Measurements from ENCODE around the gene GIT2. TPM values are rescaled to one million over a fixed set of nuclear protein-coding genes. Genes with fewer than 3 reads are reported as not detected.
"Not testable (repeated sequence)": the region's sequence is repeated elsewhere in the genome, so short reads cannot be mapped to it uniquely, and the experiment has no call there.

GIT2 gene
- total RNA-seq, 2 donors from 2014 or later, result 64.3 to 70.1 TPM

DNA sequence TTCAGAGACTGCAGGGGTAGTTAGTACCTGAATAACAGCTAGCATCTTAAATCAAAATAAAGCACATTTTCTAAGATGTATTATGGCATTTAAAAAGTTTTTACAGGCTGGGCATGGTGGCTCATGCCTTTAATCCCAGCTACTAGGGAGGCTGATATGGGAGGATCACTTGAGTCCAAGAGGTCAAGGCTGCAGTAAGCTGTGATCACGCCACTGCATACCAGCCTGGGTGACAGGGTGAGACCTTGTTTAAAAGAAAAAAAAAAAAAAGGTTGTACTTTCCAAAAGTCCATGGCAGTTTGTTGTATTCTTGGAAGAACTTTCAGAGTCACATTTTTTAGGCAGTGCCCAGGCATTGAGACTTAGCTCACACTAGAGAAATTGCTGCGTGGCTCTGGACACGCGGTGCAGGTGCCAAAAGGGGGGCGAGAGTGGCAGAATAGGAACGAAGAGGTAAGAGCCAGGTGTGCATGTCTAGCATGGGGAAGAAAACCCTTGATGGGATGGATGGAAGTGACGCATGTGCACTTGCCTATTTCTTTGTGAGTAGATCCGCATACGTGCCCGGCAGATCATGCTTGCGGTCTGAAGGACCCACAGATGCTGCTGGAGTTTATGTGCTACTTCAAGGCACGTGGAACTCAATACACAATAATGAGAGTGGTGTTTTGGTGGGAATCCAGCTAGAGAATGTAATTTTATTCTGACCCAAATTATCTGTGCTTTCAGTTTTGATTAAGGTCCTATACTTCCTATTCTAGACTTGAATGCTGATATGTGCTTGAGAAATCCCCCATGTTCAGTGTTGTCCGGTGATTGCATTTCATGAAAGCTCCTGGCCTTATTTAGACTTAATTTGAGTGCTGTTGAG lies 14.9 kb upstream of the GIT2 start:
- DNase-seq (ENCODE audit: low spot score in 2 of 2) (no peak), ATAC-seq (no peak)
- Mint-ChIP-seq H3K36me3 (peaks cover 0 to 20% of the 10 kb centered on the region in 2 donors), H3K27ac (peak overlapping the region in 1 of 2 donors; percentile 59), H3K9me3 (no peaks in the 10 kb centered on the region)

DNA sequence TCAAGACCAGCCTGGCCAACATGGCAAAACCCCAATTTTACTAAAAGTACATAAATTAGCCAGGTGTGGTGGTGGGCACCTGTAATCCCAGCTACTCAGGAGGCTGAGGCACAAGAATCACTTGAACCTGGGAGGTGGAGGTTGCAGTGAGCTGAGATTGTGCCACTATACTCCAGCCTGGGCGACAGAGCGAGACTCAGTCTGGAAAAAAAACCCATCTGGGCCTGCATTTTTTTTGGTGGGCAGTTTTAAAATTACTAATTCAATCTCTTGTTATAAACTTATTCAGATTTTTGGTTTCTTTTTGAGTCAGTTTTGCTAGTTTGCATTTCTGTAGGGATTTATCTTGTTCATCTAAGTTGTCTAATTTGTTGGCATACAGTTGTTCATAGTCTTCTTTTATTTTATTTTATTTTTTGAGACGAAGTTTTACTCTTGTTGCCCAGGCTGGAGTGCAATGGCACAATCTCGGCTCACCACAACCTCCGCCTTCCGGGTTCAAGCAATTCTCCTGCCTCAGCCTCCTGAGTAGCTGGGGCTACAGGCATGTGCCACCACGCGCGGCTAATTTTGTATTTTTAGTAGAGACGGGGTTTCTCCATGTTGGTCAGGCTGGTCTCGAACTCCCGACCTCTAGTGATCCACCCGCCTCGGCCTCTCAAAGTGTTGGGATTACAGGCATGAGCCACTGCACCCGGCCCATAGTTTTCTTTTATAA lies 12.7 kb upstream of the GIT2 start:
- not testable (repeated sequence) for H3K9me3 Mint-ChIP-seq
- Mint-ChIP-seq H3K36me3 (peaks cover 0 to 21% of the 10 kb centered on the region in 2 donors), H3K27ac (peak overlapping the region; percentile 8 to 39)

DNA sequence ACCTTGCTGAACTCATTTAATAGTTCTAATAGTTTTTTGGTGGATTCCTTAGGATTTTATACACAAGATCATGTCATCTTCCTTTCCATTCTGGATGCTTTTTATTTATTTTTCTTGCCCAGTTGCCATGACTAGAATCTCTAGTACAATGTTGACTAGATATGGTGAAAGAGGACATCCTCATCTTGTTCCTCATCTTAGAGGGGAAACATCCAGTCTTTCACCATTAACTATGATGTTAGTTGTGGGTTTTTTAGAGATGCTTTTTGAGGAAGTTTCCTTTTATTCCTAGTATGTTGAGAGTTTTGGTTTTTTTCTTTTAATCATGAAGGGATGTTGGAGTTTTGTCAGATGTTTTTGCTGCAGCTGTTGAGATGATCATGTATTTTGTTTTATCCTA lies 11.7 kb upstream of the GIT2 start:
- Mint-ChIP-seq H3K27ac (no peak overlapping the region), H3K9me3 (no peaks in the 10 kb centered on the region), H3K36me3 (peaks cover 0 to 26% of the 10 kb centered on the region in 2 donors)
- ATAC-seq, result no peak
- DNase-seq (ENCODE audit: low spot score in 2 of 2), result no peak

More for the DNA sequence above, 12.7 kb upstream of the GIT2 start:
- DNase-seq (ENCODE audit: low spot score in 2 of 2), result not testable (repeated sequence)
- ATAC-seq, result peak; percentile 26 to 42

DNA sequence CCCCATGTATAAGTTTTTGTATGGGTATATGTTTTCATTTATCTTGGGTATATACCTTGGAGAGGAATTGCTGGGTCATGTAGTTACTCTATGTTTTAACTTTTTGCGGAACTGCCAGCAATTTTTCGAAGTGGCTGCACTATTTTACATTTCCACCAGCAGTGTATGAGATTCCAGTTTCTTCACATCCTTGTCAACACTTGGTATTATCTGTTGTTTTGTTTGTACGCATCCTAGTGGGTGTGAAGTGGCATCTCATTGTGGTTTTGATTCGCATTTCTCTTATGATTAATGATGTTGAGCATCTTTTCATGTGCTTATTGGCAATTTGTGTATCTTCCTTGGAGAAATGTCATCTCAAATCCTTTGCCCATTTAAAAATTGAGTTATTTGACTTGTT lies 9.9 kb upstream of the GIT2 start:
- Mint-ChIP-seq H3K27ac (no peak overlapping the region), H3K9me3 (no peaks in the 10 kb centered on the region)

DNA sequence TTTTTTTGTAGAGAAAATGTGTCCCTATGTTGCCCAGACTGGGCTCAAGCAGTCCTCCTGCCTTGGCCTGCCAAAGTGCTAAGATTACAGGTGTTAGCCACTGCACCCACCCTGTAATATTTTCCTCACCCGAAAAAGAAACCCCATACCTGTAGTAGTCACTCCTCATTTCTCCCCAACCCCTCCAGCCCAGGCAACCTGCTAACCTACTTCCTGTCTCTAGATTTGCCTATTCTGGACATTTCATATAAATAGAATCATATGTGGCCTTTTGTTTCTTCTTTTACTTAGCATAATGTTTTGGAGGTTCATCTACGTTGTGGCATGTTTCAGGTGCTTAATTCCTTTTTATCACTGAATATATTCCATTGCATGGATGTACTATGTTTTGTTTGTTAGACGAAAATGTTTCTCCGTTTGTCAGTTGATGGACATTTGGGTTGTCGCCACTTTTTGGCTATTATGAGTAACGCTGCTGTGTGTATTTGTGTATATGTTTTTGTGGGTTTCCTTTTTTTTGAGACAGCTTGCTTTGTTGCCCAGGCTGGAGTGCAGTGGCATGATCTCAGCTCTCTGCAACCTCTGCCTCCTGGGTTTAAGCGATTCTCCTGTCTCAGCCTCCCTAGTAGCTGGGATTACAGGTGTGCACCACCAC lies 9.3 kb upstream of the GIT2 start:
- peaks cover 0 to 17% of the 10 kb centered on the region in 2 donors for H3K36me3 Mint-ChIP-seq
- no peaks in the 10 kb centered on the region for H3K9me3 Mint-ChIP-seq
- peak overlapping the region; percentile 65 to 89 for H3K27ac Mint-ChIP-seq
- ATAC-seq (peak; percentile 62 to 70), DNase-seq (ENCODE audit: low spot score in 2 of 2) (no peak)

More for the DNA sequence above, 9.9 kb upstream of the GIT2 start:
- no peak for DNase-seq (ENCODE audit: low spot score in 2 of 2)
- H3K36me3 Mint-ChIP-seq, result peaks cover 0 to 17% of the 10 kb centered on the region in 2 donors
- ATAC-seq, result no peak

DNA sequence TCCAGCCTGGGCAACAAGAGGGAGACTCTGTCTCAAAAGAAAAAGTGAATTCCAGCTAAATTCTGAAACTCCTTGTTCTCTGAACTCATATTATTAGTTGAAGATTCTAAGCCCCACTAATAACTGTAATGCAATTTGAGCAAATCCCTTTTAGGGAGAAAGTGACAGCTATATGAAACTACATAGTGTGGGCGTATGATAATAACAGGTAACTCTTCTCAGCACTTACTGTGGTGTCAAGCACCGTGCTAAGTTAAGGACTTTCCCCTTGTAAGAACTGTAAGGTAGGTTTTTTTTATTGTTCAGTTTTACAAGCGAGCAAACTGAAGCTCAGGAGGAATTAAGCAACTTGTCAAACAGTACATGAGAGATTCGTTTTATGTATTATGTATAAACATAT lies 8.4 kb upstream of the GIT2 start:
- Mint-ChIP-seq H3K27ac (peak overlapping the region in 1 of 2 donors; percentile 25), H3K9me3 (no peaks in the 10 kb centered on the region), H3K36me3 (peaks cover 6 to 22% of the 10 kb centered on the region in 2 donors)
- DNase-seq (ENCODE audit: low spot score in 2 of 2) (no peak), ATAC-seq (peak; percentile 84 to 85)

DNA sequence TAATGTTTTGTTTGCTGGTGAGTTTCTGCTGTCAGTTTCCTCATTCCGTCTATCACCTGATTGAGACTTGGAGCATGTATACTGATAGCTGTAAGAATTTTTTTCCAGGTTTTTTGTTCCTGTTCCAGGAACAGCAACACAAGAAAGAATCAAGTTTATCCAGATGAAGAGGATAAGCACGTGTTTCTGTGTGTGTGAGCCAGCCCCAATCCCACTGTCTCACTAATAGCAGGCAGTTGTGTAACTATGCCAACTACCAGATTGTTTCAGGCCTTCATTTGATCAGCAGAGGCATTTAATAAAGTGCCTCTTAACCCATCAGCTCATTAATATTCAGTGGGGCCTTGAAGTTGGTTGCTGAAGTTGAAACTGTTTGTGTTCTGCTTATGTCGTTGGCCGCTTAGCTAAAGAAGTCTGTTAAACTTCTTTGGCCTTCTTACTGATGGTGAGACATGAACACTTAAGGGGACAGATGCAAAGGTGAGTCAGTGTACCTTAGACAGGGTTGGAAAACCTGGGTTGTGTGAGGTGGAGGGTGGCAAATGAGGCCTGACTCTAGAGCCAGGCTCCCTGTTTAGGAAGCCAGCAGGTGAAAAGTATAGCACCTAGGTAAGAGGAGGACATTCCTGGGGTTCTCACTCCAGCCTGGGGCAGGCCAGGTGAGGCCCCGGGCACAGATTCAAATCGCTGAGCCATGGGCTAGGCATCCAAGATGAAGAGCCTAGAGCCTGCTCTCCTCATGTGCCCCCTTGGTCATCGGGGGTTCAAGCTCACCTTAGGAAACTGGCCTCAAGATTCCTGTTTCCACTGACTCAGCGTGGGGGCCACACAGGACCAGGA lies 6.7 kb upstream of the GIT2 start:
- H3K9me3 Mint-ChIP-seq, result no peaks in the 10 kb centered on the region
- H3K27ac Mint-ChIP-seq, result peak overlapping the region in 1 of 2 donors; percentile 21
- ATAC-seq, result no peak
- DNase-seq (ENCODE audit: low spot score in 2 of 2), result no peak
- H3K36me3 Mint-ChIP-seq, result peaks cover 6 to 19% of the 10 kb centered on the region in 2 donors

DNA sequence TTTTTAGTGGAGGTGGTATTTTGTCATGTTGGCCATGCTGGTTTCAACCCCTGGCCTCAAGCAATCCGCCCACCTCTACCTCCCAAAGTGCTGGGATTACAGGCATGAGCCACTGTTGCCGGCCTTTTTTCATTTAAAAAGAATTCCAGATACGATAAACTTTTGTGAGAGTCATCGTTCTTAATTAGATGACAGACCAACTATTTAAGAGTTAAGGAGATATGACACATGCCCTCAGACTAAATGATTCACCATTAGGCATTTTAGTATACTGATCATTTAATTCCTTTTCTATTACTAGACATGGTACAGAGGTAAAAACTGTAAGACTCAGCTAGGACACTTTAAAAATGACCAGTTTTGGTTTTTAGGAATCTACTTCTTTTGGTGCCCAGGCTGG lies 5.4 kb upstream of the GIT2 start:
- no peak overlapping the region for H3K27ac Mint-ChIP-seq
- peaks cover 6 to 16% of the 10 kb centered on the region in 2 donors for H3K36me3 Mint-ChIP-seq
- no peak for DNase-seq (ENCODE audit: low spot score in 2 of 2)
- H3K9me3 Mint-ChIP-seq, result no peaks in the 10 kb centered on the region
- no peak for ATAC-seq

DNA sequence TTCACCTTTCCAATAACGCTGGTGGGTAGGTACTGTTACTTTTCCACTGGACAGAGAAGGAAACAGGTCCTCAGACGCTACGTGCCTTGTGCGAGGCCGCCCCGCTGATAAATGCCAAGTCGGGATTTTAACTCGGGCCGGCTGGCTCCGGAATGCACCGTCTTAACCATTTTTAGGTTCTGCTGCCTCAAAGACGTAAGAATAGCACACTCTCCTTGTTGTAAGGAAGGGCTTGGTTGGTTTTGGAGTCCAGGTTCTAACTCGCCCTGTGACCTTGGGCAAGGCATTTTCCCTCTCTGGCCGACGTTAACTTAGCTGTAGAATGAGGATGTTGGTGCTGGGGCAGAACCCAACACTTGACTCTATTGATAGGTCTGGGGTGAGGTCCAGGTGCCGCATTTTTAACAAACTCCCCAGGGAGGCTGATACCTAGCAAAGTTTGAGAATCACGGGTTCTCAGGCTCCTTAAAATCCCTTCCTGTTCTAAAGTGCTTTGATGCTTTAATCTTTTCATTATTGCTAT lies 3.9 kb upstream of the GIT2 start:
- no peak for DNase-seq (ENCODE audit: low spot score in 2 of 2)
- no peak for ATAC-seq
- Mint-ChIP-seq H3K36me3 (peaks cover 10 to 13% of the 10 kb centered on the region in 2 donors), H3K27ac (peak overlapping the region; percentile 96 to 98), H3K9me3 (no peaks in the 10 kb centered on the region)

DNA sequence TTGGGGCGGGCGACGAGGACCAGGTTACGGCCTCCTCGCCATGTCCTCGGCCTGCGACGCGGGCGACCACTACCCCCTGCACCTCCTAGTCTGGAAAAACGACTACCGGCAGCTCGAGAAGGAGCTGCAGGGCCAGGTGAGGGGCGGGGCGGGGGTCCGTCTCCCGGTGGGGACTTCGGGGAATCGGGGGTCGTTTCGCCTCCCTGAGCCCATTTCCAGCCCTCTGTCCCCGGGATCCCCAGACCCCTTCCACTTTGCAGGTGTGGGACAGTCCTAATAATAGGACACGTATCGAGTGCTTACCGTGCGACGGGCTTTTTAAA lies 3.4 kb upstream of the GIT2 start:
- ATAC-seq (no peak), DNase-seq (ENCODE audit: low spot score in 2 of 2) (no peak)
- H3K36me3 Mint-ChIP-seq, result peaks cover 10 to 17% of the 10 kb centered on the region in 2 donors
- no peaks in the 10 kb centered on the region for H3K9me3 Mint-ChIP-seq
- peak overlapping the region; percentile 96 to 98 for H3K27ac Mint-ChIP-seq

DNA sequence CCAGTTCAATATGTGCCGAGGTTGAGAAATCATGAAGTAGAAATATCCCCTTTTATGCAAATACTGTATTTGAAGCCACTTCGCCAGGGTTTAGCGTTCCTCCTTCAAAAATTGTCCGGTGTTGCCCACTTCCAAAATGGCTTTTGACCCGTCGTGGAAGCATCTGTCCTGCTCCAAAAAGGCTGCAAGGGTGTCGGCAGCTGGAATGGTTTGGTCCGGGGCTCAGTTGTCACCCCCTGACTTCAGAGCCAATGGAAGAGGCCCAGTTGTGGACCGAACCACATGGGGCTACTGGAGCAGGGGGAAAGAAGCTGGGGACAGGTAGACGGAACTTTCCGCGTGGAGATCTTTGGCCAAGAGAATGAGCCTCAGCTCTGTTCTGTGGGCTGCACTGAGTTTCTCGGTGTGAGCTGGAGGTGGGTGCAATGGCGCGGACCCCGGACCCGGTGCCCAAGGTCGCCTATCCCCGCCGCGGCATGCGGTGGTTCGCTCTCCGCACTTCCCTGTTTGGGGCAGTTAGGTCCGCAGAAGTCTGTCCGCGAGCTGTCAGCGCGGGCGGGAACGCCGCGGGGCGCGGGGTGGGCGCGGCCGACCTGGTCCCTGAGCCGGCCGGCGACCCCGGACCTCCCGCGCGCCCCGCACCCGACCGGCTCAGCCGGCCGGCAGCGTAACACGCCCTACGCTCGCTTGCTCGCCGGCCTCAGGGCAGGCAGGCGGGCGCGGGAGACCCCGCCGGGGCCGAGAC lies 2.9 kb upstream of the GIT2 start, which contains the start of gene ANKRD13A:
Gene ANKRD13A, plus strand, starts transcription at position 527 of the 745 bp plus-strand sequence. CDS start 259 bp downstream, outside the sequence.
- DNase-seq (ENCODE audit: low spot score in 2 of 2), result peak; percentile 81 to 91
- no peaks in the 10 kb centered on the region for H3K9me3 Mint-ChIP-seq
- ATAC-seq, result peak; percentile 69 to 74
- peak within 1 kb of the TSS; percentile 96 to 99 for H3K27ac Mint-ChIP-seq
- peaks cover 10 to 18% of the 10 kb centered on the region in 2 donors for H3K36me3 Mint-ChIP-seq

DNA sequence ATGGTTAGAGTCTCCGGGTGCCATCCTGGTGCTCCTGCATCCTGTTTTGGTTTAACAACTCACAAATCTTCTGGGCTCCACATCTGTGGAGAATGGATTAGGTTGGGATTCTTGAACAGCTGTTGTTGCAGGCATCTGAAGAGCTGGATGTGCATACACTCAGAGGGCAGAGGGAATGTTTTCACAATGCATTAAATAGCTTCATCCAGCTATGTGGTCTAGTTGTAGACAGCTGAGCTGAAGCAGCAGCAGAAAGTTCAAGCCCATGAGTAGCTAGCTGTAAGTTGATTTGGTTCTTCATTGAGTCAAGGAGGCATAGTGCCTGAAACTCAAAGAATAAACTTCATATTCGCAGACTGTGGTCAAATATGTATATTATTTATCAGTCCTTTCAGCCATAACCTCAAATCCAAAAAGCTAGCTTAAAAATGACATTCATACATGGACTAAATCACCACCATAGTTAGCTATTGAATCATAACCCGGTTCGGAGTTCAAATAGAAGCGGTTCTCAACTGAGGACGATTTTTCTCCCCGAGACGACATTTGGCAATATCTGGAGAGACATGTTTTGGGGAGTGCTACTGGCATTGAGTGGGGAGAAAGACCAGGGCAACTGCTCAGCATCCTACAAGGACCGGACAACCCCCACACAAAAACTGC lies 2.2 kb upstream of the GIT2 start:
- ATAC-seq (no peak), DNase-seq (ENCODE audit: low spot score in 2 of 2) (no peak)
- peaks cover 7 to 18% of the 10 kb centered on the region in 2 donors for H3K36me3 Mint-ChIP-seq
- H3K27ac Mint-ChIP-seq, result peak overlapping the region; percentile 96 to 99
- H3K9me3 Mint-ChIP-seq, result no peaks in the 10 kb centered on the region

DNA sequence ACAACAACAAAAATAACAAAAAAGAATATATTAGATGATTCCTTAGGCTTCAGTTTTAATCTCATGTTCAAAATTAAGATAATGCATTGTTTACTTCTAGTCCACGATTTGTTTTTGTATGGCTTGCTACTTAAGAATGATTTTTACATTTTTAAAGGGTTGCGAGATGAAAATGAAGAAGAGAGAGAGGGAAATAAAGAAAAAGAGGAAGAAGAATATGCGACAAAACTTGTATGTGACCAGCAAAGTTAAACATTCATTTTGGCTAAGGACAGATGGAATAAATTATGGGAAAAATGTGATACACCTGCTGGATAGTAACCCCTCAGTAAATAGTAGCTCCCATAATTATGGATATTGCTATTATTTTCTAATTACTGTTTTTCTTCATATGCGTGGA lies 1.2 kb upstream of the GIT2 start:
- no peak for DNase-seq (ENCODE audit: low spot score in 2 of 2)
- Mint-ChIP-seq H3K36me3 (peaks cover 5 to 18% of the 10 kb centered on the region in 2 donors), H3K9me3 (no peaks in the 10 kb centered on the region), H3K27ac (peak overlapping the region in 1 of 2 donors; percentile 96)
- ATAC-seq, result no peak

DNA sequence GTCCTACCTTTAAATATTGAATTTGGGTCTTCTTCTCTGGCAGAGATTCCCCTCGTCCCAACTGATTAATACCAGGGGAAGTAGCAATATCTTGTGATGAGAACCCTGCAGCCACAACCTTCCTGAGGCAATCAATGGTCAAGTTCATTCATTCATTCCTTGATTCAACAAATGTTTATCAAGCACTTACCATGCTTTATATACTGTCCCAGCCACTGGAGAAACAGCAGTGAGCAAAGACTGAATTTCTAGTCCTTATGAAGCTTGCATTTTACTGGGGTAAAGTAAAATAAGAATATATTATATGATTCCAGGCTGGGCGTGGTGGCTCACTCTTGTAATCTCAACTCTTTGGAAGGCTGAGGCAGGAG lies 300 bp upstream of the GIT2 start:
- peaks cover 8 to 20% of the 10 kb centered on the region in 2 donors for H3K36me3 Mint-ChIP-seq
- H3K9me3 Mint-ChIP-seq, result no peaks in the 10 kb centered on the region
- DNase-seq (ENCODE audit: low spot score in 2 of 2) (no peak), ATAC-seq (no peak)
- H3K27ac Mint-ChIP-seq, result peak overlapping the region; percentile 89 to 92

DNA sequence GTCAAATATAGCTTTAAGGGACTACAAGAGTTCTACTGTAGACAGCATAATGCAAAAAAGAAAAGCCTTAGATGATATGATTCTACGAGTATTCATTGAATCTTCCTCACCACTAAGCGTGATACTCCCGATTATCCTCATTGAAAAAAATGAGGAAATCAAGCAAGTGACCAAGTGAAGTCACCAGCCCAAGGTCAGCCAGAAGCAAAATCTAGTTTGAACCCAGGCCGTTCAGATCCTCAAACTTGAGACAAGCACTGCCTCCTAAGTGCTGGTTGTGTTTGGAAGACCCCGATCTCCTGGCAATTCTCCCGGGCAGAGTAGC lies 845 bp downstream of the GIT2 start:
- DNase-seq (ENCODE audit: low spot score in 2 of 2), result no peak
- H3K36me3 Mint-ChIP-seq, result peaks cover 19 to 23% of the 10 kb centered on the region in 2 donors
- no peaks in the 10 kb centered on the region for H3K9me3 Mint-ChIP-seq
- H3K27ac Mint-ChIP-seq, result peak overlapping the region; percentile 92 to 94
- ATAC-seq, result no peak
